Neuron (in vitro differentiated cells): ENCODE results near the gene DPF1.

Source experiments
- H2AFZ ChIP-seq: one replicate; pipeline ENCODE4 v1.6.1; 2013; ENCODE audit warnings: low read depth, mild to moderate bottlenecking, inconsistent platforms, low read length, moderate library complexity
- H3K27me3 ChIP-seq: one replicate; pipeline ENCODE4 v1.6.1; 2013; ENCODE audit warnings: low read length; ENCODE audit not compliant: insufficient read depth
- H3K36me3 ChIP-seq: one replicate; pipeline ENCODE4 v1.6.1; 2013; ENCODE audit warnings: low read length; ENCODE audit not compliant: insufficient read depth
- H3K4me1 ChIP-seq: one replicate; pipeline ENCODE4 v1.6.1; 2013; ENCODE audit warnings: low read length; ENCODE audit not compliant: insufficient read depth
- H3K4me3 ChIP-seq: 2 replicates; pipeline ENCODE4 v1.5.1; 2013; ENCODE audit warnings: mild to moderate bottlenecking, low read length, moderate library complexity
- H3K9me3 ChIP-seq: one replicate; pipeline ENCODE4 v1.6.1; 2013; ENCODE audit warnings: low read length

The DPF1 gene

DNA sequence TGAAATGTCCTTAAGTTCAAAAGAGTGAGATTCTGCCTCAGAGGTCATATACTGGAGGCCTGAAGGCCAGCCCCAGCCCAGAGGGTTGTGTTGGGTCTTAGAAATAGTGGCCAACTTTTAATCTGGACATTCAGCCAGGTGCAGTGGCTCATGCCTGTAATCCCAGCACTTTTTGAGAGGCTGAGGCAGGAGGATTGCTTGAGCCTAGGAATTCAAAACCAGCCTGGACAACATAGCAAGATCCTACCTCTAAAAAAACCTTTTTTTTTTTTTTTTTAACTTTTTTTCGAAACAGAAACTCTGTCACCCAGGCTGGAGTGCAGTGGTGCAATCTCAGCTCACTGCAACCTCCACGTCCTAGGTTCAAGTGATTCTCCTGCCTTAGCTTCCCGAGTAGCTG is 15.5 kb downstream of the DPF1 start:
- Histone ChIP-seq H2AFZ (no peak overlapping the region), H3K27me3 (no peaks in the 10 kb centered on the region), H3K9me3 (no peaks in the 10 kb centered on the region), H3K4me3 (no peak overlapping the region), H3K36me3 (peaks cover 11% of the 10 kb centered on the region), H3K4me1 (peaks cover 31% of the 10 kb centered on the region)

- Histone ChIP-seq H3K27me3 (no peaks in the 10 kb centered on the region), H3K4me3 (no peak overlapping the region), H3K36me3 (peaks cover 10% of the 10 kb centered on the region), H2AFZ (no peak overlapping the region), H3K4me1 (peaks cover 31% of the 10 kb centered on the region), H3K9me3 (no peaks in the 10 kb centered on the region)
Observed at GRCh38 chr19:38207543-38207942, 16.5 kb downstream of the DPF1 start.

- H3K4me3 ChIP-seq, result no peak overlapping the region
Observed at GRCh38 chr19:38206928-38207327, 17.1 kb downstream of the DPF1 start.

DNA sequence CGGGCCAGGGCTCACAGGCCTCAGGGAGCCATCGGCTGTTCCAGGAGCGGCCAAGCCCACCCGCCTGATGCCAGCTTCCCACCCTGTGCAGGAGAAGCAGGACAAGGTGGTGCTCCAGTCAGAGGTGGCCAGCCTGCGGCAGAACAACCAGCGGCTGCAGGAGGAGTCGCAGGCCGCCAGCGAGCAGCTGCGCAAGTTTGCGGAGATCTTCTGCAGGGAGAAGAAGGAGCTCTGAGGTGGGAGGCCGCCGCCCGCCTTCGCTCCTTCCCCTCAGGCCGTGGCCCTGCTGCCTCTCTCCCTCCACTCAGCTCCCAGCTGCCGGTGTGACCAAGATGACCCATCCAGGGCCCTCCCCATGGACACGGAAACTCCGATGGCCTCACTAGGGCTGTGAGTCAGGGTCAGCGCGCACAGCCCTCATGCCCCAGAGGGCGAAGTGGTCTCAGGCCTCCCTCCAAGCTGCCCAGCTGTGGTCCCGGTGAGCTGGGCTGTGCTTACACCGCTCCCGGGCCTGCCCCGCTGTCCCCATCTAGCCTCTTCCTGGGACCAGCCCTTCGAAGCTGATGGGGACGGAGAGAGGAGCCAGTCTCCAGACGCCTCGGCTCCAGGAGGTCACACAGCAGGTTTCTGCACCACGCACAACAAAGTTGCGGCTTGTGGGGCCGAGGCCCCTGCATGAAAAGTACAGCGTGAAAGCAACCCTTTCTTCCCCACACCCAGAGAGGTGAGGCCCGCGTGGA is 17.8 kb downstream of the DPF1 start:
- H3K4me1 ChIP-seq, result peaks cover 22% of the 10 kb centered on the region
- H2AFZ ChIP-seq, result no peak overlapping the region
- no peak overlapping the region for H3K4me3 ChIP-seq
- H3K36me3 ChIP-seq, result peaks cover 18% of the 10 kb centered on the region
- H3K27me3 ChIP-seq, result no peaks in the 10 kb centered on the region
- no peaks in the 10 kb centered on the region for H3K9me3 ChIP-seq

More at GRCh38 chr19:38206928-38207327, 17.1 kb downstream of the DPF1 start:
- Histone ChIP-seq H3K9me3 (no peaks in the 10 kb centered on the region), H3K27me3 (no peaks in the 10 kb centered on the region), H3K36me3 (peaks cover 12% of the 10 kb centered on the region), H3K4me1 (peaks cover 30% of the 10 kb centered on the region), H2AFZ (no peak overlapping the region)

DNA sequence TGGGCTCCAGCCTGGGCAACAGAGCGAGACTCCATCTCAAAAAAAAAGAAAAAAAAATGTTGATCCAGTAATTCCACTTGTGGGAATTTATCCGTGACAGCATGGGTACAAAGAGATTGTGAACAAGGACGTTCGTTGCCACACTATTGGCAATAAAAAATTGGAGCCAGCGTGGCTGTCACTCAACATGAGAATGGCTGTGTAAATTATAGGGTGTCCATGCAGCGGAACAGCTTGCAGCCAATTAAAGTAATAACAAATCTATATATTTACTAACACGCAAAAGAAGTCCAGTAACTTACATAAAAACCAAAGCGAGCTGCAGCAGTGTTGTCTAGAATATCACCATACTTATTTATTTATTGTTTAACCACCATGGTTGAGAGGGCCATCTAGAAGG is 19.3 kb downstream of the DPF1 start:
- Histone ChIP-seq H3K4me1 (peaks cover 9% of the 10 kb centered on the region), H3K27me3 (no peaks in the 10 kb centered on the region), H3K4me3 (no peak overlapping the region), H2AFZ (no peak overlapping the region), H3K9me3 (no peaks in the 10 kb centered on the region), H3K36me3 (peaks cover 18% of the 10 kb centered on the region)

- Histone ChIP-seq H2AFZ (no peak overlapping the region), H3K36me3 (peaks cover 18% of the 10 kb centered on the region), H3K4me3 (no peak overlapping the region), H3K27me3 (no peaks in the 10 kb centered on the region), H3K9me3 (no peaks in the 10 kb centered on the region), H3K4me1 (peaks cover 3% of the 10 kb centered on the region)
Observed at GRCh38 chr19:38204096-38204495, 19.9 kb downstream of the DPF1 start.

DNA sequence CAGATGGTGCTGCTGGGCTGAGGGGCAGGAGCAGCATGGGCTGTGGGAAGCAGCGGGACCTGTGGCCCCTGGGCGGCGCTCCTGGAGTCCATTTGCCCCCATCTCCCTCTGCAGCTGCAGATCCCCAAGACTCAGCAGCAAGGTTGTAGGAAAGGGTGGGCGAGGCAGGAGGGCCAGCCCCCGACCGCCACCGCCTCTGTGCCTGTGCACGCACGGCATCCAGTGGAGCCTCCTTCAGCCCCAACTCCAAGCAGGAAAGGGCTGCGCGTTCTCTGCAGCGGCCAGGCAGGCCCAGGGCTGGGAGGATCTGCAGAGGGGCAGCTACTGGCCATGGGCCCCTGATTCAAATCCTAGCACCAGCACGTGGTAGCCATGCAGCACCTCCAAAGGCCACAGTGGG is 20.8 kb downstream of the DPF1 start:
- no peak overlapping the region for H3K4me3 ChIP-seq
- no peaks in the 10 kb centered on the region for H3K27me3 ChIP-seq
- peaks cover 24% of the 10 kb centered on the region for H3K36me3 ChIP-seq
- no peak overlapping the region for H2AFZ ChIP-seq
- H3K4me1 ChIP-seq, result no peaks in the 10 kb centered on the region
- no peaks in the 10 kb centered on the region for H3K9me3 ChIP-seq

DNA sequence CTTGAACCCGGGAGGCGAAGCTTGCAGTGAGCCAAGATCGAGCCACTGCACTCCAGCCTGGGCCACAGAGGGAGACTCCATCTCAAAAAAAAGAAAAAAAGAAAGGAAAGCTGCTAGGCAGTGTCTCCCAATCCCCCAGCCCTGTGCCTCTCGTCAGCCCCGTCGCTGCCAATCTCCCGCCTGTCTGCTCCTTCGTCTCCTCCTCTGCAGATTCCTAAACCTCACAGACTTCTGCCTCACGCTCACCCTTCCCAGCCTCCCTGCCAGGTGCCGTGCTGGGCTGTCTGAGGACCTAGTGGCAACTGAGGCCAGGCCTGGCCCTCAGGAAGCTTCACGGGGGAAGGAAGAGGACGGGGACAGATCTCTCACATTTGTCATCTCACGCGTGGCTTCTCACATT is 21.5 kb downstream of the DPF1 start:
- Histone ChIP-seq H3K36me3 (peaks cover 24% of the 10 kb centered on the region), H2AFZ (no peak overlapping the region), H3K27me3 (no peaks in the 10 kb centered on the region), H3K4me1 (no peaks in the 10 kb centered on the region), H3K9me3 (no peaks in the 10 kb centered on the region), H3K4me3 (no peak overlapping the region)

DNA sequence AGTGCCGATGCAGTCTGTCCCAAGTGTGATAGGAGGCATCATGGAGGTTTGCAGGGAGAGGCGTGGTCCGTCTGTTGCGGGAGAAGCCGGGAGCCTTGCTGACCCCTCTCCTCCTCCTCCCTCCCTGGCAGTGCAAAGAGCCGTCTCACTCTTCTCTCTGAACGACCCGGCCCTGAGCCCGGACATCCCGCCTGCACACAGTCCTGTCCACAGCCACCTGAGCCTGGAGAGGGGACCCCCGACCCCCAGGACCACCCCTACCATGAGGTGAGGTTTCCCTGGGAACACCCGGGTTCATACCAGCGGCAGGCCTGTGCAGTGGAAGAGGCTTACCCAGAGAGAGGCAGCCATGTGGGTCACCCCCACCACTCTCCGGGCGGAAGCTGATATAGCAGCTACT is 22.3 kb downstream of the DPF1 start:
- Histone ChIP-seq H3K27me3 (no peaks in the 10 kb centered on the region), H3K9me3 (no peaks in the 10 kb centered on the region), H3K4me1 (no peaks in the 10 kb centered on the region), H3K36me3 (peaks cover 20% of the 10 kb centered on the region), H3K4me3 (no peak overlapping the region), H2AFZ (no peak overlapping the region)

DNA sequence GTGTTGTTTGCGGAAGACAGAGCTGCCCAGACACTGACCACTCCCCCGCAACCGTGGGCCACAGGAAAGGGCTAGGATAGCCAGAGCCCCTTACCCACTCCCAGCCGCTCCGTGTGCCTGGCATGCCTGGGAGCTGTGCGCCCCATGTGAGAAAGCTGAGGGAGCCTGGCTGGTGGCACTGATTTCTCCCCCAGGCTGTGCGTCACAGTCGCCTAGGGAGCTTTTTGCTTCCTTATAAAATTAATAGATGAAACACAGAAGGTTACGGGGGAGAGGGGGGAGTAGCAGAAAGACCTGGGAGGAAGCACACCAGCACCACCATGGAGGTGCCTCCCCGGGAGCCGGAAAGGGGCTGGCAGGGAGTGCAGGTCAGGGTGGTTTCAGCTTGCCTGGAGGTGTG is 24.7 kb downstream of the DPF1 start:
- Histone ChIP-seq H3K9me3 (no peaks in the 10 kb centered on the region), H3K27me3 (no peaks in the 10 kb centered on the region), H3K4me3 (no peak overlapping the region), H2AFZ (no peak overlapping the region), H3K4me1 (no peaks in the 10 kb centered on the region), H3K36me3 (peaks cover 16% of the 10 kb centered on the region)

- Histone ChIP-seq H3K4me1 (no peaks in the 10 kb centered on the region), H3K4me3 (no peak overlapping the region)
Observed at GRCh38 chr19:38197937-38198704, 25.9 kb downstream of the DPF1 start.

DNA sequence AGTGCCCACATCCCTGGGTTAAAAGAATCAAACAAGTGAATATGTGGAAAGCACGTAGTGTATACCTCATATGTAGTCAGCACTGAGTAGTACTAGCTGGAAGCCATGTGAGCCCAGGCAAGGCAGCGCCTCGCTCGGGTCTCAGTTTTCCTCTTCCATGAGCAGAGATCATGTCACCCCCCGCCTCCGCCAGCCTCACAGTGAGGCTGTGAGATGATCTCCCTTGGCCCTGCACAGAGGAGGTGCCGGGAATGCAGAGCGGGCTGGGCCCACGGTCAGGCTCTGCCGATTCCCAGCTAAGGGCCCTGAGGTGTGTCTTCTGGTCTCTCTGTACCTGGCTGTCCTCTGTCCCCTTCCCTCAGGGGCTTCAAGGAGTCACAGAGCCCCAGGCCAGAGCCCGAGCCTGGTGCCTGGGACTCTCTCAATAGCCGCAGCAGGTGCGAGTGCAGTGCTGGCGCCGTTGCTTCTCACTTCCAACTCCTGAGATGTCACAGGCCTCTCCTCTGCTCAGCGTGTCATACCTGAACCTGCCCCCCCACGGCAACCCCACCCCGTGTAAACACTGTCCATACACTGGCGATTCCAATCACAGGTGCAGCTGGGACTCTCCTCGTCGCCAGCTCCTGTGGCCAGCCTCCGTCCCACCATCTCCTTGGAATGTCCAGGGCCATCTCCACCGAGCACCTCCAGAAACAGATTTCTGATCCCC is 26.9 kb downstream of the DPF1 start:
- Histone ChIP-seq H3K27me3 (no peaks in the 10 kb centered on the region), H3K4me3 (no peak overlapping the region), H3K9me3 (no peaks in the 10 kb centered on the region), H3K4me1 (no peaks in the 10 kb centered on the region), H2AFZ (no peak overlapping the region), H3K36me3 (peaks cover 14% of the 10 kb centered on the region)

More at GRCh38 chr19:38197937-38198704, 25.9 kb downstream of the DPF1 start:
- H3K27me3 ChIP-seq, result no peaks in the 10 kb centered on the region
- H3K9me3 ChIP-seq, result no peaks in the 10 kb centered on the region
- H3K36me3 ChIP-seq, result peaks cover 16% of the 10 kb centered on the region
- H2AFZ ChIP-seq, result no peak overlapping the region

DNA sequence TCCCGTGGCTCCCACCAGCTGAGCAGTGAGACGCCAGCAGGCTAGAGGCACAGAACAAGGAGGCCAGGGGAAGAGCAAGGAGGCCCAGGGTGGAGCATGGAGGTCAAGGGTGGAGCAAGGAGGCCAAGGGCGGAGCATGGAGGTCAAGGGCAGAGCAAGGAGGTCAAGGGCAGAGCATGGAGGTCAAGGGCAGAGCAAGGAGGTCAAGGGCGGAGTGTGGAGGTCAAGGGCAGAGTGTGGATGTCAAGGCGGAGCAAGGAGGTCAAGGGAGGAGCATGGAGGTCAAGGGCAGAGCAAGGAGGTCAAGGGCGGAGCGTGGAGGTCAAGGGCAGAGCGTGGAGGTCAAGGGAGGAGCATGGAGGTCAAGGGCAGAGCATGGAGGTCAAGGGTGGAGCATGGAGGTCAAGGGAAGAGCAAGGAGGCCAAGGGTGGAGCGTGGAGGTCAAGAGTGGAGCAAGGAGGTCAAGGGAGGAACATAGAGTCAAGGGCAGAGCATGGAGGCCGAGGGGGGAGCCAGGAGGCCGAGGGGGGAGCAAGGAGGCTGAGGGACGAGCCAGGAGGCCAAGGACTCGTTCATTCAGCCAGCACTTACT is 27.7 kb downstream of the DPF1 start:
- no peaks in the 10 kb centered on the region for H3K27me3 ChIP-seq
- peaks cover 13% of the 10 kb centered on the region for H3K36me3 ChIP-seq
- H3K4me1 ChIP-seq, result no peaks in the 10 kb centered on the region
- no peaks in the 10 kb centered on the region for H3K9me3 ChIP-seq
- H3K4me3 ChIP-seq, result no peak overlapping the region
- no peak overlapping the region for H2AFZ ChIP-seq
